Lung (tissue), 12 donors: ENCODE measurements around the gene CBFA2T2. TPM values are rescaled to one million over a fixed set of nuclear protein-coding genes. Genes with fewer than 3 reads are reported as not detected.

ENCODE experiments used
- ATAC-seq: fragments of 200-7000 bp; cut with Tn5 transposase; one replicate; pipeline ENCODE4 v1.9.1; 2020; ENCODE audit warnings: moderate number of reproducible peaks; ENCODE audit not compliant: insufficient read depth, low FRiP score
- DNase-seq, 3 donors: peaks; one replicate each; pipeline ENCODE4 v3.0.0-alpha.2; 2013 to 2017
- H3K27ac ChIP-seq, 2 donors: one replicate each; pipeline ENCODE4 v1.5.1; 2013; ENCODE audit warnings: mild to moderate bottlenecking in 2 of 2, moderate library complexity in 2 of 2, control low read depth in 1 of 2, inconsistent platforms in 1 of 2, low read depth in 1 of 2, low read length in 1 of 2
- H3K27me3 ChIP-seq, 3 donors: one replicate each; pipeline ENCODE4 v1.5.1; 2013; ENCODE audit warnings: low read length in 2 of 3; ENCODE audit not compliant: control insufficient read depth in 3 of 3, insufficient read depth in 3 of 3
- H3K36me3 ChIP-seq, 4 donors: one replicate each; pipeline ENCODE4 v1.5.1; 2013; ENCODE audit warnings: low read length in 4 of 4, mild to moderate bottlenecking in 1 of 4, moderate library complexity in 1 of 4; ENCODE audit not compliant: control insufficient read depth in 4 of 4, insufficient read depth in 4 of 4
- H3K4me1 ChIP-seq, 5 donors: one replicate each; pipeline ENCODE4 v1.5.1; 2013; ENCODE audit warnings: low read length in 5 of 5, mild to moderate bottlenecking in 2 of 5, moderate library complexity in 1 of 5; ENCODE audit not compliant: control insufficient read depth in 5 of 5, insufficient read depth in 5 of 5
- H3K4me3 ChIP-seq: one replicate; pipeline ENCODE4 v1.5.1; 2013; ENCODE audit warnings: mild to moderate bottlenecking, control low read depth, moderate library complexity
- H3K9ac ChIP-seq, 2 donors: one replicate each; pipeline ENCODE4 v1.5.1; 2013; ENCODE audit warnings: low read length in 2 of 2, control low read depth in 1 of 2; ENCODE audit not compliant: insufficient read depth in 1 of 2
- H3K9me3 ChIP-seq, 4 donors: one replicate each; pipeline ENCODE4 v1.5.1; 2013; ENCODE audit warnings: low read length in 3 of 4, mild to moderate bottlenecking in 1 of 4, moderate library complexity in 1 of 4; ENCODE audit not compliant: control insufficient read depth in 4 of 4, insufficient read depth in 3 of 4
- WGBS, 2 donors: extraction: QIAGEN DNeasy Blood & Tissue Kit; methylation state at CpG; one replicate each; pipeline ENCODE4 v1.1.7; 2013; 5-methylcytosine and 5-hydroxymethylcytosine counted together
- polyA plus RNA-seq, 2 donors: library from polyadenylated mRNA; stranded (reverse); fragments of 200-250 nt; gene quantifications; one replicate each; pipeline ENCODE4 v1.2.1, GENCODE V29; 2013
- total RNA-seq, 2 donors: library from RNA; depleted of rRNA in 1 of 2; stranded (reverse); fragments of >200 nt in 1 of 2; gene quantifications; one replicate each; pipeline ENCODE4 v1.2.1, GENCODE V29; 2014 to 2021
- TF ChIP-seq, protein P1 (sequence below): IDR thresholded peaks from 2 replicates; pipeline ENCODE4 v1.5.1; 2012; ENCODE audit warnings: mild to moderate bottlenecking; ENCODE audit errors: control extremely low read depth, extremely low read depth
- donor health status: control.
- donor health status: control.
- donor health status: Bipolar disorder and iron deficiency.
- donor health status: healthy.
- donor health status: DM: yes; HTN: yes; CAD: no.

The CBFA2T2 gene
- total and polyA plus RNA-seq, 4 donors = 5.1 to 19.1 (median 8.2) TPM

DNA sequence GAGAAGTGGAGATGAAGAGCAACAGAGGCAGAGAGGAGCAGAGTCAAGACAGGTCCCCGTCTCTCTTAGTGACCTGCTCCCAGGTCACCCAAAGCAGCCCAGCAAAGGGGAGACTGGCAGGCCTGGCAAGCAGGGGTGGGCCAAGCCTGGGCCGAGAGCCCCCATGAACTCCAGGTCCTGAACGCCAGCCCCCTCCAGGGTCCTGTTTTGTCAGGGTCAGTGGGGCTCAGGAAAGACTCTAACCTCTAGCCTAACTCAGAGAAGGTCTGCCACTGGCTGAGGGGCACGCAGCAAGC is 183.2 kb downstream of the CBFA2T2 start:
- DNase-seq (no peak), ATAC-seq (no peak)
- WGBS, 2 donors = 71 to 90% methylated on average over 4 of the region's 4 CpGs
- no peak overlapping the region for H3K9ac ChIP-seq
- H3K4me1 ChIP-seq = peaks cover 0 to 43% (median 13%) of the 10 kb centered on the region in 5 donors
- H3K27ac ChIP-seq = peak overlapping the region; percentile 63 to 72
- TF ChIP-seq, protein P1, sequence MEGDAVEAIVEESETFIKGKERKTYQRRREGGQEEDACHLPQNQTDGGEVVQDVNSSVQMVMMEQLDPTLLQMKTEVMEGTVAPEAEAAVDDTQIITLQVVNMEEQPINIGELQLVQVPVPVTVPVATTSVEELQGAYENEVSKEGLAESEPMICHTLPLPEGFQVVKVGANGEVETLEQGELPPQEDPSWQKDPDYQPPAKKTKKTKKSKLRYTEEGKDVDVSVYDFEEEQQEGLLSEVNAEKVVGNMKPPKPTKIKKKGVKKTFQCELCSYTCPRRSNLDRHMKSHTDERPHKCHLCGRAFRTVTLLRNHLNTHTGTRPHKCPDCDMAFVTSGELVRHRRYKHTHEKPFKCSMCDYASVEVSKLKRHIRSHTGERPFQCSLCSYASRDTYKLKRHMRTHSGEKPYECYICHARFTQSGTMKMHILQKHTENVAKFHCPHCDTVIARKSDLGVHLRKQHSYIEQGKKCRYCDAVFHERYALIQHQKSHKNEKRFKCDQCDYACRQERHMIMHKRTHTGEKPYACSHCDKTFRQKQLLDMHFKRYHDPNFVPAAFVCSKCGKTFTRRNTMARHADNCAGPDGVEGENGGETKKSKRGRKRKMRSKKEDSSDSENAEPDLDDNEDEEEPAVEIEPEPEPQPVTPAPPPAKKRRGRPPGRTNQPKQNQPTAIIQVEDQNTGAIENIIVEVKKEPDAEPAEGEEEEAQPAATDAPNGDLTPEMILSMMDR = no peak
- H3K36me3 ChIP-seq = peaks cover 0 to 6% (median 4%) of the 10 kb centered on the region in 4 donors
- no peaks in the 10 kb centered on the region for H3K27me3 ChIP-seq
- H3K9me3 ChIP-seq = no peaks in the 10 kb centered on the region
- peak overlapping the region; percentile 29 for H3K4me3 ChIP-seq

DNA sequence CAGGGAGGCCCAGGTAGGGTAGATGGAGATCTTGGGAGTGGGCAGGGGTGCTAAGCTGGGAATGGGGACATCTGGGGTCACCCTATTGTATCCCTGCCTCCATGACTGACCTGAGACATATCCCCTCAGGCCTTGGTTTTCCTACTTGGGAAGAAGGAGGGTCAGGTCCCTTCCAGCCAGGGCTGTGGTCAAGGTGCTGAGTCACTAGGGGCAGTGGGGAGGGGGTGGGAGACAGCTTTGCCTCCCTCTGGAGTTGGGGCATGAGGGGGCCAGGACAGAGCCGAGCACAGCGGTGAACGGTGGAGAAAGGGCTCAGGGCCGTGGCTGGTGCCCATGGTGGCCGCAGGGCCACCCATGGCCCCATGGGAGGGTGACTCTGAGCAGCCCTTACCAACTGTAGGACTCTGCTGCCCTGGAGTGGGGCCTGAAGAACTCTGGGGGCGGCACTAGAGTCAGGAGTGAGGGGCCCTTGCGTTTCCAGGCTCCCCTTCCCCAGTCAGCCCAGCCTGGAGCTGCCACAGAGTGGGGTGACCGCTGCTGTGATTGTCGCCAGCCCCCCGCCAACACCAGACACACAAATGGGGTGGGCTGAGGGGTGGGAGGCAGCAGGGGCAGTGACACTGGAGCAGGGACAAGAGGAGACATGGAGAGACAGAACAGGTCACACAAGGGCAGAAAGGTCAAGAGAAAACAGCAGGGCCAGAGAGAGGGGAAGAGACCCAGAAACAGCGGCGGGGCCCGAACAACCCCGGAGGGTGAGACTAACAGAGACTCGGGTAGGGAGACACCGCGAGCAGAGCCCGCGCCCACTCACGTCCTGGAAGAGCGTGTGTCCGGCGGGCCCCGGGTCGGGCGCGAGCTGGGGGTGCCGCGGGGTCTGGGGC is 183.8 kb downstream of the CBFA2T2 start:
- TF ChIP-seq, protein P1 = no peak
- Histone ChIP-seq H3K36me3 (peaks cover 0 to 6% (median 4%) of the 10 kb centered on the region in 4 donors), H3K4me3 (peak overlapping the region; percentile 49), H3K9me3 (no peaks in the 10 kb centered on the region), H3K27me3 (no peaks in the 10 kb centered on the region), H3K9ac (peak overlapping the region; percentile 52 to 56), H3K4me1 (peaks cover 0 to 40% (median 13%) of the 10 kb centered on the region in 5 donors), H3K27ac (peak overlapping the region; percentile 63 to 72)
- DNase-seq (peak in 1 of 3 donors; percentile 34), ATAC-seq (no peak)
- WGBS, 2 donors = 20 to 34% methylated on average over 20 to 29 of the region's 29 CpGs

DNA sequence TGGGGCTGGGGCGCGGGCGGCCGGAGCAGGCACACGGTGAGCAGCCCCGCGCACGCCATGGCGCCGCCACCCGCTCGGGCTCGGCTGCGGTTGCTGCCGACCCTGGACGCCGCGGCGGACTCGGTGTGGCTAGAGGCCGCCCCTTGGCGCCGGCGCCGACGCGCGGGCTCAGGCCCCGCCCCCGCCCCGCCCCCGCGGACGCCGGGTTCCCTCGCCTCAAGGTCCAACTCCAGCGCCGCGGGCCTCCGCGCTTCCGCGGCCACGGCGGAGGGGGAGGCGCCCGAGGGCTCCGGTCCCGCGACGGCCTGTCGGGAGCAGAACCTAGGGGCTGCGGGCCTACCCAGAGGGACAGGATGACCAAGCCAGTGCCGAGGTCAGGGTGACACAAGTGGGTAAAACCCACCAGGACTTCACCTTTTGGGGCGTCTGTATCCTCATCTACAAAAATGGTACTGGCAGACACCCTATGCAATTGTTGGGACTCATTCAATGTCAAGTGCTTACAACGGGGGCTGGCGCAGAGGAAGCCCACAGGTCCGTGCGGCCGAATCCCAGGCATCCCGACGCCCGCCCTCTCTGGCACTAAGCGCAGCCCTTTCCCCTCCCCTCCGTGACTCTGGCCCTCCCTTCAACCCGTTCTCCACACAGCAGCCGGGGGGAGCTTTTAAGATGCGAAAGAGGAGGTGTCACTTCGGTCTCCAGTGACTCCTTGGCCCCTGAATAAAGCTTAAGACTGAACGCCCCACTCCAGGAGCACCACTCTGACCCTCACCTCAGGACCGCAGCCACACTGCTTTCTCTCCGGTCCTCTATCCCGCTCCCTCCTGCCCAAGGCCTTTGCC is 184.6 kb downstream of the CBFA2T2 start, which contains the start of gene NECAB3:
Gene NECAB3, minus strand, starts transcription at position 135 of the 842 bp plus-strand sequence. Its CDS starts 76 bp downstream, at position 59.
- Histone ChIP-seq H3K27me3 (no peaks in the 10 kb centered on the region), H3K27ac (peak within 1 kb of the TSS; percentile 63 to 87), H3K9me3 (no peaks in the 10 kb centered on the region), H3K36me3 (peaks cover 0 to 6% (median 2%) of the 10 kb centered on the region in 4 donors), H3K4me3 (peak within 1 kb of the TSS; percentile 49), H3K9ac (peak within 1 kb of the TSS; percentile 52 to 56), H3K4me1 (peaks cover 0 to 40% (median 13%) of the 10 kb centered on the region in 5 donors)
- WGBS, 2 donors = 4 to 12% methylated on average over 39 to 73 of the region's 73 CpGs
- ATAC-seq (peak; percentile 89), DNase-seq (peak; percentile 85 to 88 (median 86))
- TF ChIP-seq, protein P1 = no peak
